WTC11 (cell line): ENCODE results near the gene MPP7. TPM values are rescaled to one million over a fixed set of nuclear protein-coding genes. Genes with fewer than 3 reads are reported as not detected.

Experiments
- ATAC-seq: fragments of 200-7000 bp; cut with Tn5 transposase; 2 replicates; pipeline ENCODE4 v1.10.0; 2021; ENCODE audit warnings: mild to moderate bottlenecking, moderate library complexity
- CTCF ChIA-PET: fragments of 300-600 bp; sonication (Branson Sonifier 250); formaldehyde crosslinking; loops from one replicate; lab custom pipeline; 2021; ENCODE audit warnings: antibody characterized with exemption; lab: Charles Lee
- POLR2A ChIA-PET: fragments of 350-600 bp; sonication (Branson Sonifier 250); formaldehyde crosslinking; loops from one replicate; lab custom pipeline; 2021; ENCODE audit warnings: antibody characterized with exemption; lab: Charles Lee
- DNase-seq: peaks from one replicate; pipeline ENCODE4 v3.0.0; 2021; ENCODE audit warnings: low spot score
- H3K27ac Mint-ChIP-seq: 2 replicates; pipeline ENCODE4 v1.8.0; 2021; ENCODE audit warnings: mixed read lengths
- H3K27me3 Mint-ChIP-seq: 2 replicates; pipeline ENCODE4 v1.8.0; 2021; ENCODE audit warnings: low read depth, mild to moderate bottlenecking, moderate library complexity, mixed read lengths
- H3K36me3 Mint-ChIP-seq: 2 replicates; pipeline ENCODE4 v1.8.0; 2021; ENCODE audit warnings: mixed read lengths
- H3K4me1 Mint-ChIP-seq: 2 replicates; pipeline ENCODE4 v1.8.0; 2022; ENCODE audit warnings: mixed read lengths
- H3K4me3 Mint-ChIP-seq: 2 replicates; pipeline ENCODE4 v1.8.0; 2021; ENCODE audit warnings: mild to moderate bottlenecking, moderate library complexity, mixed read lengths
- H3K9me3 Mint-ChIP-seq: 2 replicates; pipeline ENCODE4 v1.8.0; 2021; ENCODE audit warnings: mixed read lengths
- E2F5 ChIP-seq: sonication (generic); formaldehyde crosslinking; IDR thresholded peaks from 2 replicates; pipeline ENCODE4 v1.8.1; 2022; ENCODE audit warnings: mild to moderate bottlenecking, moderate library complexity, missing genetic modification reagents
- FOXK1 ChIP-seq: sonication (generic); formaldehyde crosslinking; IDR thresholded peaks from 2 replicates; pipeline ENCODE4 v1.8.0; 2022; ENCODE audit warnings: mild to moderate bottlenecking, moderate library complexity, missing genetic modification reagents
- GTF2I ChIP-seq: fragments of 250-450 bp; sonication (Bioruptor Pico); conservative IDR thresholded peaks from 2 replicates; pipeline ENCODE4 v1.4.0; 2021; ENCODE audit warnings: mild to moderate bottlenecking
- HMGXB4 ChIP-seq: sonication (generic); formaldehyde crosslinking; IDR thresholded peaks from 2 replicates; pipeline ENCODE4 v1.8.1; 2023; ENCODE audit warnings: mild to moderate bottlenecking, moderate library complexity, missing genetic modification reagents
- MYBL2 ChIP-seq: sonication (generic); formaldehyde crosslinking; IDR thresholded peaks from 2 replicates; pipeline ENCODE4 v1.8.1; 2023; ENCODE audit warnings: mild to moderate bottlenecking, moderate library complexity, missing genetic modification reagents
- RORB ChIP-seq: fragments of 250-450 bp; sonication (Bioruptor Pico); IDR thresholded peaks from 2 replicates; pipeline ENCODE4 v1.9.0; 2021; ENCODE audit warnings: mild to moderate bottlenecking
- SP1 ChIP-seq: sonication (generic); formaldehyde crosslinking; conservative IDR thresholded peaks from 2 replicates; pipeline ENCODE4 v1.8.1; 2022; ENCODE audit warnings: missing genetic modification reagents
- TP53 ChIP-seq: sonication (generic); formaldehyde crosslinking; IDR thresholded peaks from 2 replicates; pipeline ENCODE4 v1.8.1; 2023; ENCODE audit warnings: mild to moderate bottlenecking, missing genetic modification reagents
- USF2 ChIP-seq: sonication (generic); formaldehyde crosslinking; IDR thresholded peaks from 2 replicates; pipeline ENCODE4 v1.8.1; 2023; ENCODE audit warnings: mild to moderate bottlenecking, missing genetic modification reagents, moderate library complexity
- ZNF121 ChIP-seq: sonication (generic); formaldehyde crosslinking; IDR thresholded peaks from 2 replicates; pipeline ENCODE4 v1.8.0; 2023; ENCODE audit warnings: missing genetic modification reagents
- ZNF138 ChIP-seq: sonication (generic); formaldehyde crosslinking; conservative IDR thresholded peaks from 2 replicates; pipeline ENCODE4 v1.8.1; 2022; ENCODE audit warnings: mild to moderate bottlenecking, moderate library complexity, missing genetic modification reagents
- ZNF263 ChIP-seq: sonication (generic); formaldehyde crosslinking; IDR thresholded peaks from 2 replicates; pipeline ENCODE4 v1.8.1; 2022; ENCODE audit warnings: low read depth, mild to moderate bottlenecking, moderate library complexity, missing genetic modification reagents
- ZNF281 ChIP-seq: sonication (generic); formaldehyde crosslinking; IDR thresholded peaks from 2 replicates; pipeline ENCODE4 v1.8.0; 2023; ENCODE audit warnings: mild to moderate bottlenecking, missing genetic modification reagents
- ZNF532 ChIP-seq: fragments of 250-450 bp; sonication (Bioruptor Pico); IDR thresholded peaks from 2 replicates; pipeline ENCODE4 v1.9.0; 2021; ENCODE audit warnings: mild to moderate bottlenecking, borderline replicate concordance
- ZNF671 ChIP-seq: fragments of 250-450 bp; sonication (Bioruptor Pico); IDR thresholded peaks from 2 replicates; pipeline ENCODE4 v1.8.0; 2021; ENCODE audit warnings: mild to moderate bottlenecking
- total RNA-seq: library from RNA; stranded (reverse); gene quantifications from 3 replicates; pipeline ENCODE4 v1.2.3, GENCODE V29; 2021

MPP7 gene
- total RNA-seq, 1 experiment from 2014 or later: 9.1 TPM

- TF ChIP-seq ZNF121 (CRISPR knock-in tag): no peak
- no peak for TF ChIP-seq GTF2I (CRISPR knock-in tag)
- no peak for TF ChIP-seq MYBL2 (CRISPR knock-in tag)
- no peak for TF ChIP-seq SP1 (CRISPR knock-in tag)
- no peak for TF ChIP-seq E2F5 (CRISPR knock-in tag)
Measured at GRCh38 chr10:28274475-28274874, 28.4 kb downstream of the MPP7 start (continued).

GRCh38 chr10:28273343-28273742 is 29.5 kb downstream of the MPP7 start:
- H3K4me1 Mint-ChIP-seq: 0 out of 2 replicates have a peak, but pooled peaks cover 5% of the 10 kb centered on the region
- TF ChIP-seq FOXK1 (CRISPR knock-in tag) (no peak), ZNF263 (CRISPR knock-in tag) (no peak), TP53 (CRISPR knock-in tag) (no peak), ZNF671 (CRISPR knock-in tag) (no peak), ZNF281 (CRISPR knock-in tag) (no peak), ZNF532 (CRISPR knock-in tag) (no peak), HMGXB4 (no peak), USF2 (CRISPR knock-in tag) (no peak), RORB (no peak), ZNF138 (no peak)
- CTCF ChIA-PET: no interaction called here
- no peak overlapping the region for H3K27ac Mint-ChIP-seq
- no peak for DNase-seq
- H3K4me3 Mint-ChIP-seq: no peak overlapping the region
- no peaks in the 10 kb centered on the region for H3K36me3 Mint-ChIP-seq
- ATAC-seq: no peak
- no peaks in the 10 kb centered on the region for H3K27me3 Mint-ChIP-seq
- H3K9me3 Mint-ChIP-seq: peaks cover 3% of the 10 kb centered on the region; the same call in 1 of the 2 replicates
- POLR2A ChIA-PET: no interaction called here
